Fibroblast of pulmonary artery (primary cell): ENCODE results near the gene ADGRL4.
A peak's percentile ranks its signal among the peaks of the same experiment; 100 is the strongest.

Experiments
- DNase-seq: peaks from one replicate; pipeline ENCODE4 v3.0.0-alpha.2; 2010; ENCODE audit warnings: low read depth
- H3K4me3 ChIP-seq: replicated peaks from 2 replicates; pipeline ENCODE4 v1.5.1; 2011; ENCODE audit warnings: low read depth, mild to moderate bottlenecking, control low read depth, low read length, moderate library complexity
- TF ChIP-seq, protein P1 (sequence below): IDR thresholded peaks from 2 replicates; pipeline ENCODE4 v1.5.1; 2011; ENCODE audit warnings: mild to moderate bottlenecking, control low read depth, low read length, inconsistent platforms; ENCODE audit errors: missing control alignments

ADGRL4 gene

DNA sequence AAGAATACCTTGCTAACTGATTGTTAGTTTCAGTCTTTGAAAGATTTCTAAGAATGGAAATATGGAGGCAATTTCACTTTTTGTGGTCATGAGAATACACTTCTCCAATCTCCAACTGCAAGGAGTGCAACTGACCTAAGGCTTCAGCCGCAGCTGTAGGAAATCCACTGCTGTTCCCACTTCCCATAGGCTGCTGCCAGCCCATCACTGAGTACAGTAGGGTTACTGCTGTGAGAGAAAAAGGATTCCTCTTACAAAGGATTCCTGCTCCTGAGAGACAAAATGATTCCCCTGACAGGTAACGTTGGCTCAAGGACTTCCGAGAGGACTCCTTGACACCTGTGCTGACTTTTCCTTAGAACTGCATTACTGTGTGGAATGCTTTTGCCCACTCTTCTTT lies 87.4 kb downstream of the ADGRL4 start:
- H3K4me3 ChIP-seq = no peak overlapping the region
- DNase-seq = no peak
- TF ChIP-seq, protein P1, sequence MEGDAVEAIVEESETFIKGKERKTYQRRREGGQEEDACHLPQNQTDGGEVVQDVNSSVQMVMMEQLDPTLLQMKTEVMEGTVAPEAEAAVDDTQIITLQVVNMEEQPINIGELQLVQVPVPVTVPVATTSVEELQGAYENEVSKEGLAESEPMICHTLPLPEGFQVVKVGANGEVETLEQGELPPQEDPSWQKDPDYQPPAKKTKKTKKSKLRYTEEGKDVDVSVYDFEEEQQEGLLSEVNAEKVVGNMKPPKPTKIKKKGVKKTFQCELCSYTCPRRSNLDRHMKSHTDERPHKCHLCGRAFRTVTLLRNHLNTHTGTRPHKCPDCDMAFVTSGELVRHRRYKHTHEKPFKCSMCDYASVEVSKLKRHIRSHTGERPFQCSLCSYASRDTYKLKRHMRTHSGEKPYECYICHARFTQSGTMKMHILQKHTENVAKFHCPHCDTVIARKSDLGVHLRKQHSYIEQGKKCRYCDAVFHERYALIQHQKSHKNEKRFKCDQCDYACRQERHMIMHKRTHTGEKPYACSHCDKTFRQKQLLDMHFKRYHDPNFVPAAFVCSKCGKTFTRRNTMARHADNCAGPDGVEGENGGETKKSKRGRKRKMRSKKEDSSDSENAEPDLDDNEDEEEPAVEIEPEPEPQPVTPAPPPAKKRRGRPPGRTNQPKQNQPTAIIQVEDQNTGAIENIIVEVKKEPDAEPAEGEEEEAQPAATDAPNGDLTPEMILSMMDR = no peak

DNA sequence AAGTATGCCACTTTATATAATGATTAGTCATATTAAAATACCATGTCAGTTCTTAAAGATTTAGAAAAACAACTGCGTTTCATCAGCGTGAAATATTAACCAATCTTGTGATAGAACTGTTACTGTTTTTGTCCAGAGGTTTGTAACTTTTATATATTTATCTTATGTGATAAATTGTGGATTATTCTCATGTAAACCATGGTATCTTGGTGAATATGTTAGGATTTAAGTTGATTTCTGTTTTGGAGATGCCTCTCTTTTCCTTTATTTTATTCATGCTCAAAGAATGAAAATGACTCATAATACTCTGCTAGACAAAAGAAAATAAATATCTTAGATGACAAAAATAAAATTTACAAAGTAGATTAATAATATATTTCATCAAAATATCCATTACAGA lies 88.4 kb downstream of the ADGRL4 start:
- no peak for DNase-seq
- TF ChIP-seq, protein P1 = no peak
- no peak overlapping the region for H3K4me3 ChIP-seq

DNA sequence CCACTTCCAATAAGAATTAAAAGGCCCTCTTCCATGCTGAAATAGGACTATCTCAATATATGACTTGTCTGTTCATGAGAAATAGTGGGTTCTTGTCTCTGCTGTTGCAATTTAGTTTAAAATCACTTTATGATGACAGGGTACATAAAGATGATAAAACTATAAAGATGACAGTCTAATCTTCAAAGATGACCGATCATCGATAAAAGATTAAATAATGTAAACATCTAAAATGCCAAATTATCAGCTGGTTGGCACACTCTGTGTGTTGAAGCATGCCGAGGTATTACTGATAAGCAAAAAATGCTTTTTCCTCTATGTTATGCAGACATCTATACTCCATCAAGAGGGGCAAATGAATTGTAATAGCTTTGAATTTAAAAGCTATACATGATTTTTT lies 89.5 kb downstream of the ADGRL4 start:
- TF ChIP-seq, protein P1 = no peak
- H3K4me3 ChIP-seq = no peak overlapping the region
- no peak for DNase-seq

DNA sequence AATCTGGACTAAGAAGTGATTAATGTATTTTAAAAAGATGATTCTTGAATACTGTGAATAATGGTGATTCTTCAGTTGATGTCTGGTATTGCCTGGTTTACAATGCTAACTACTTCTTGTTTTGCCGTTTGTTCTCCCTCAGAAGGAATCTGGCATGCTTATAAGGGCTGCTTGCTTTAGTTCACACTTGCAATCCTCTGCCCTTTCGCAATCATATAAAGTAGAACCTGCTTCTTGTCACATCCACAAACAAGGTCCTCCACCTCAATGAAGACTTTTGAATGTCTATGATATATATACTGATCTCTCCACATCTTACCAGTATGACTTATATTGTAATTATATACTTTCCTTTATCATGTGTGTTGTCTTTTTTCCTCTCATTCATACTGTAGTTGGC lies 92.6 kb downstream of the ADGRL4 start:
- TF ChIP-seq, protein P1 = no peak
- H3K4me3 ChIP-seq = no peak overlapping the region
- no peak for DNase-seq

DNA sequence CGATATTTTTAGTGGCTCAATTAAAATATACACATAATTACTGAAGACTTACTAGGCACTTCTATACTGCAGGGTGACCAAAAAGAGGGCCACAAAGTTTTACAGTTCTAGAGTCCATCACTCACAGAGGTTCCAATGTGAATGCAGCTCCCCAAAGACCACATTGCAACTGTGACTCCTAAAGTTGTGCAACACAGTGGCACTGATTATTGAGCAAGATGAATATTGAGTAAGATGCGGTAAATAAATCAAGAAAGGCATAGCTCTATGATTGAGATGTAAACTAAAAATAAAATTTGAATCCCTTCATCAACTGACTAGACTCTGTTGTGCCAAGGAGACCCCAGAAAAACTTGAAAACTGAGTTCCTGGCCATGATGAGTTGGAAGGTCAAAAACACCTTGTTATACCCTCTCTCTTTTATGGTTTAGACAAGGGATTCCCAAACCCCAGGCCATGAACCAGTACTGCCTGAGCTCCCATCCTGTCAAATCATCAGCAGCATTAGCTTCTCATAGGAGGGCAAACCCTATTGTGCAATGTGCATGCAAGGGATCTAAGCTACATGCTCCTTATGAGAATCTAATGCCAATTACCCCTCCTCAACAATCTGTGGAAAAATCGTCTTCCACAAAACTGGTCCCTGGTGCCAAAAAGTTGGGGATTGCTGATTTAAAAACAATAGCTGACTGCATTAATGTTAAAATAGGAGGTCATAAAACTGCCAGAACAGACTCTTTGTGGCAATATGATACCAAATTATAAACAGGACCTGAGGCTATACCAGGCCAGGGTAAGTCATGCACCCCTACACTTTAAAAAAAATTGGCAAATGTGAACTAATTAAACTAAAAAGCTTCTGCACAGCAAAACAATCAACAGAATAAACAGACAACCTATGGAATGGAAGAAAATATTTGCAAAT lies 94.3 kb downstream of the ADGRL4 start:
- peak; percentile 41 for DNase-seq
- H3K4me3 ChIP-seq = no peak overlapping the region
- TF ChIP-seq, protein P1 = no peak

DNA sequence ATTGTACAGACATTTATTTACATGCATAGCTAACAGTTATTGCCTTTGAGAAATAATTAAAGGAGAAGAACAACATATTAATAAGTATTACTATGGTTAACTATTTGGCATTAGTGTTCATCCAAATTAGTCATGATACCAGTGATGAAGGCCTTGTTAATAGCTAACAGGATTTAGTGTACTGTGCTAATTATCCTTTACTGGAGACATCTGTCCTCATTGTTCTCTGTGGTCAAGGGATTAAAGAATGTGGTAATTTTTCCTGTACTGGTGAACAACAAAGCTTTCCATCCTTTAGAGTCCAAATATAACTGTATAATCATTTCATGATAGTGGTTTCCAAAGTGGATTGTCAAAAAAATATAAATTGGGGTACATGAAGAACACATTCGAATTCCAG lies 103.9 kb downstream of the ADGRL4 start:
- TF ChIP-seq, protein P1 = no peak
- H3K4me3 ChIP-seq = no peak overlapping the region
- DNase-seq = no peak

DNA sequence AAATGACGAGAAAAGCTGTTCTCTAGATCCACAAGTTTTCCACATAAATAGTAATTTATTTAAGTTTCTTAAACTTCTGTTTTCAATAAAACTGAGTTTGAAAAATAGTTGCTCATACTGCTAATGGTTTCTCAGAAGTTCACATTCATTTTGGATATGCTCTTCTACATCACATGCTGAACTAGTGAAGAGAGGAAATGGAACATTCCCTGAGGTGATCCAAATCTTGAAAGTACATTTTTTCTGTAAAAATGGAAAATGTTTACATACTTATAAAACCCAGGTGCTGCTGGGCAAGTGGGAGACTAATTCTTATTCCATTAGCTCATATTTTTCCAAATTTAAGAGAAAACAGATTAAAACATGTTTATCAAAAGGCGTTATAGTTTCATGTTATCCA lies 111.7 kb downstream of the ADGRL4 start:
- no peak for DNase-seq
- TF ChIP-seq, protein P1 = no peak
- H3K4me3 ChIP-seq = no peak overlapping the region
